Kidney (tissue), 14 donors: ENCODE data around the gene TBX1. TPM values are rescaled to one million over a fixed set of nuclear protein-coding genes. Genes with fewer than 3 reads are reported as not detected.

Source experiments
- DNase-seq, 5 donors: peaks; one replicate each; pipeline ENCODE4 v3.0.0-alpha.2; 2013 to 2020
- FAIRE-seq: peaks from 2 replicates; lab custom pipeline; 2012; peaks lifted over from hg19 to GRCh38; lab: Jason Lieb, UNC
- H3K27ac ChIP-seq, 2 donors: one replicate each; pipeline ENCODE4 v1.7.0; 2013; ENCODE audit warnings: low read depth in 2 of 2, low read length in 2 of 2, inconsistent platforms in 1 of 2
- H3K27me3 ChIP-seq: one replicate; pipeline ENCODE4 v1.7.1; 2013; ENCODE audit warnings: low read length, inconsistent platforms; ENCODE audit not compliant: control insufficient read depth, insufficient read depth
- H3K36me3 ChIP-seq, 3 donors: one replicate each; pipeline versions ENCODE4 v1.7.0 to v1.7.1; 2013; ENCODE audit warnings: low read length in 3 of 3, control low read depth in 1 of 3, inconsistent platforms in 1 of 3; ENCODE audit not compliant: insufficient read depth in 3 of 3, control insufficient read depth in 2 of 3
- H3K4me1 ChIP-seq, 3 donors: one replicate each; pipeline versions ENCODE4 v1.7.0 to v1.7.1; 2013; ENCODE audit warnings: low read length in 3 of 3, inconsistent platforms in 1 of 3, low read depth in 1 of 3; ENCODE audit not compliant: control insufficient read depth in 2 of 3, insufficient read depth in 2 of 3
- H3K4me3 ChIP-seq, 3 donors: one replicate each; pipeline versions ENCODE4 v1.7.0 to v1.8.1; 2013; ENCODE audit warnings: low read length in 3 of 3, control low read depth in 1 of 3, inconsistent platforms in 1 of 3
- H3K9ac ChIP-seq, 3 donors: one replicate each; pipeline versions ENCODE4 v1.7.0 to v1.7.1; 2013; ENCODE audit warnings: low read length in 3 of 3, control low read depth in 1 of 3, inconsistent platforms in 1 of 3
- H3K9me3 ChIP-seq, 3 donors: one replicate each; pipeline versions ENCODE4 v1.7.0 to v1.7.1; 2013; ENCODE audit warnings: low read length in 3 of 3, control low read depth in 1 of 3, inconsistent platforms in 1 of 3; ENCODE audit not compliant: control insufficient read depth in 2 of 3, insufficient read depth in 1 of 3
- intact Hi-C: fragments of 100-400 bp; cut with DNase I; formaldehyde crosslinking; loops from one replicate; pipeline ENCODE4 v1.11.1; 2022
- polyA plus RNA-seq: library from polyadenylated mRNA; stranded (reverse); fragments of 350-450 nt; fragmentation: Illumina TruSeq; extraction: RNeasy Lipid Tissue Mini Kit (QIAGEN cat#74804); gene quantifications from one replicate; pipeline ENCODE4 v1.2.3, GENCODE V29; 2014; ENCODE audit warnings: low read depth, low replicate concordance; ENCODE audit not compliant: insufficient read depth
- total RNA-seq: library from RNA; stranded (reverse); fragmentation: NEBNext Ultra II Directional; extraction: Animal tissue kit (Norgen Biotek cat#: 25700); gene quantifications from one replicate; pipeline ENCODE4 v1.2.1, GENCODE V29; 2021
- TF ChIP-seq, protein P1 (sequence below): IDR thresholded peaks from 3 replicates; pipeline ENCODE4 v1.5.1; 2012; ENCODE audit warnings: mild to moderate bottlenecking, moderate library complexity, borderline replicate concordance; ENCODE audit not compliant: insufficient read depth; ENCODE audit errors: extremely low read depth
- donor health status: control.
- donor health status: control.
- donor health status: control.
- donor health status: control.
- donor health status: control.
- donor health status: DM: yes; HTN: yes; CAD: no.
- donor health status: Normal renal cell carcinoma (clear cell type).

TBX1 gene
- total and polyA plus RNA-seq, 2 donors from 2014 or later: 0.45 to 5.5 TPM

DNA sequence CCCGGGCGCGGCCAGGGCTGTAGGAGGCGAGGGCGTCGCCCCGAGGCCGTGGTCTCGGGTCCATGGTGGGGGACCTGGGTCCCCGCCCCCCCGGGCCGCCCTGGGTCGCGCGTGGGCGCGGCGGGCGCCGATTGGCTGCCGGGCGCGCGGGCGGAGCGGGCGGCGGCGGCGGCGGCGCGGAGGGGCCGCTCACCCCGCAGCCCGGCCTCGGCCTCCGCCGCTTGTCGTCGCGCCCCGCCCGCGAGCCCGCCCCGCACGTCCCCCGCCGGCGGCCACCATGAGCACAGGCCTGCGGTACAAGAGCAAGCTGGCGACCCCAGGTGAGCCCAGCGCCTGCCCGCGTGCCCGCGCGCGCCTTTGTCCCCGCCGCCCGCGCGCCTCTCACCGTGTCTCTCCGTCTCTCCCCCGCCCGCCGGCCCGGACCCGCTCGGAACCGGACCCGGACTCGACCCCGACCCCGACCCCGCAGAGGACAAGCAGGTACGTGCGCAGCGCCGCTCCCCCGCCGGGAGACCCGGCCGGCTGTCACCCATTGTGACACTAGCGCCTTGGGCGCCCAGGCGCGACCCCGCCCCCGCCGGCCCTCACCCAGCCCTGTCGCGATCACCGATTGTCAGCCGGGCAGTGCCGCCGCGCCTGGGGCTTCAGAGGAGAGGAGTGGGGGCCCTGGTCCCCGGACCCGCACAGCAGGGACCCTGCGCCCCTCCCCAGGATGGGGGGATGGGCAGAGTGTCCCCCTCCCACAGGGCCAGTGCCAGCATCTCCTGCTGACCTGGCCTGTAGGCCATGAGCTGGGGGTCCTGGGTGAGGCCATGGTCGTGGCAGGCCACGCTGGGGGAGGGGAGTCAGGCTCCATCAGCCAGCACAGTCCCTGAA, 46.0 kb upstream of the TBX1 start, which contains the start of gene SEPTIN5:
Gene SEPTIN5 (plus strand): TSS at position 192 of the 876 bp plus-strand sequence. CDS start 86 bp downstream, at position 278.
- TF ChIP-seq, protein P1, sequence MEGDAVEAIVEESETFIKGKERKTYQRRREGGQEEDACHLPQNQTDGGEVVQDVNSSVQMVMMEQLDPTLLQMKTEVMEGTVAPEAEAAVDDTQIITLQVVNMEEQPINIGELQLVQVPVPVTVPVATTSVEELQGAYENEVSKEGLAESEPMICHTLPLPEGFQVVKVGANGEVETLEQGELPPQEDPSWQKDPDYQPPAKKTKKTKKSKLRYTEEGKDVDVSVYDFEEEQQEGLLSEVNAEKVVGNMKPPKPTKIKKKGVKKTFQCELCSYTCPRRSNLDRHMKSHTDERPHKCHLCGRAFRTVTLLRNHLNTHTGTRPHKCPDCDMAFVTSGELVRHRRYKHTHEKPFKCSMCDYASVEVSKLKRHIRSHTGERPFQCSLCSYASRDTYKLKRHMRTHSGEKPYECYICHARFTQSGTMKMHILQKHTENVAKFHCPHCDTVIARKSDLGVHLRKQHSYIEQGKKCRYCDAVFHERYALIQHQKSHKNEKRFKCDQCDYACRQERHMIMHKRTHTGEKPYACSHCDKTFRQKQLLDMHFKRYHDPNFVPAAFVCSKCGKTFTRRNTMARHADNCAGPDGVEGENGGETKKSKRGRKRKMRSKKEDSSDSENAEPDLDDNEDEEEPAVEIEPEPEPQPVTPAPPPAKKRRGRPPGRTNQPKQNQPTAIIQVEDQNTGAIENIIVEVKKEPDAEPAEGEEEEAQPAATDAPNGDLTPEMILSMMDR: no peak
- Histone ChIP-seq H3K9ac (no peak within 1 kb of the TSS), H3K27ac (no peak within 1 kb of the TSS), H3K4me1 (peaks cover 0 to 12% (median 0%) of the 10 kb centered on the region in 3 donors), H3K27me3 (peaks cover 2% of the 10 kb centered on the region), H3K4me3 (peak within 1 kb of the TSS in 2 of 3 donors; percentile 29 to 36), H3K9me3 (no peaks in the 10 kb centered on the region), H3K36me3 (no peaks in the 10 kb centered on the region)
- FAIRE-seq (no peak), DNase-seq (peak in 2 of 5 donors; percentile 32 to 78)
- intact Hi-C loops: no loop called here

DNA sequence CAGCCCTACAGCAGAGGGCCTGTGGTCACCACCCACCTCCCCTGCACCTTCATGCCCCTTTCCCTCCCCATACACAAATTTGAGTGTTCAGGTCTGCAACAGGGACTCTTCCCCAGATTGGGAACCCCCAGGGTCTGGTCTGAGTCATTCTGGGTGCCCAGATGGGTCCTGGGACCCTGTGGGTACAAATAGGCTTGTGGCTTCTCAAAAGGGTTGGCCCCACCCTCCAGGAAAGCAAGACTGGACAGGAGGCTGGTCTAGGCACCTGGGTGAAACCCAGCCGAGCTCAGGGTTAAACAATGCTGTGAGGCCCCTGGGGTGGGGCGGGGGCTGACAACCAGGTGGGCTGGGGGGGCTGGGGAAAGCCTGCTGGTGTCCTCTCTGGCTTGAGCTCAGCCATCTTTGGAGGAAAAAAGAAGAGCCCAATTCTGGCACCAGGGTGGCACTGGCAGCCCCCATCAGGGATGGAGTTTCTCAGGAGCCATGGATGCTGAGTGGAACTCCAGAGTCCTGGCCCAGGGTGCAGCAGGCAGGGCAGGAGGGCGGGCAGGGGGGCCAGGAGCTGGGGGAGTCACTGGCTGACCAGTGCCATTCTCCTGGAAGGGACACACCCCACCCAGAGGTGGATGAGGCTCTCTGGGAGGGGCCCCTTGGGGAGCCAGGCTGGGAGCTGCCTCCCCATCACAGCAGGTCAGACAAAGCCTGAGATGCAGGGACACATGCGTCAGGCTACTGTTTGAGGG, 45.2 kb upstream of the TBX1 start:
- DNase-seq (peak in 1 of 5 donors; percentile 59), FAIRE-seq (no peak)
- Histone ChIP-seq H3K4me3 (peak overlapping the region in 2 of 3 donors; percentile 25 to 36), H3K9ac (no peak overlapping the region), H3K27ac (no peak overlapping the region), H3K4me1 (peaks cover 0 to 12% (median 0%) of the 10 kb centered on the region in 3 donors), H3K9me3 (no peaks in the 10 kb centered on the region), H3K27me3 (peaks cover 2% of the 10 kb centered on the region), H3K36me3 (no peaks in the 10 kb centered on the region)
- TF ChIP-seq, protein P1: no peak
- intact Hi-C loops: no loop called here

DNA sequence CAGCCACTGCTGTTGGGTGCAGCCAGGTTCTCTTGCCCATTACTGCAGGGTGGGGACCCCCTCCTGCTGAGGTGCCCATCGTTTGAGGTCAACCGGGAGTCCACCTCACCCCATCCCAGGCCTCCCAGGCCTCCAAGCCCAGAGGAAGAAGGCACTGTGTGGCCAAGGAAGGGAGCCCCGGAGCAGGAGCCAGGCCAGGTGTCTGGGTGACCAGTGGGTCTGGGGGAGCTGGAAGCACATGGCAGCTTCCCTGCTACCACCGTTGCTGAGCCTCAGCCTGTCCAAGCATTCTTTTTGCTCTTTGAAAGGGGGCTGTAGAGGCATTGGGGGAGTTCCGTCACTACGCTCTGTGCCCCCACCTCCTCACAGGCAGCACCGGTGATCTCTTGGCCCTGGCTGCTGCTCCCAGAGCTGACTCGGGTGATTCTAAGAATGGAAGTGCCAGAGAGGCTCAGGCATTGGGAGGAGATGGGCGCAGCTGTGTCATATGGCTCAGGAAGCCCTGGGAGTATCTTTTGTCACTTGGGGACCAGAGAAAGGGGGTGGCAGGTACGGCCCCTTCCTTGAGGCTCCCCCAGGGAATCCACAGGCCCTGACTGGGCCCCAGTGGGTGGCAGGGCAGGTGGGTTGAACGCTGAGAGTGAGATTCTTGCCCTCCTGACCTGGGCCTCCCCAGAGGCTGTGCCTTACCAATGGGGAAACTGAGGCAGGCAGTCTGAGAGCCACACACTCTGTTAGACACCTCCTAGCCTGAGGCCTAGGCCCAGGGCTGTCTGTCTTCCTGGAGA, 44.3 kb upstream of the TBX1 start:
- DNase-seq: peak in 1 of 5 donors; percentile 56
- H3K9ac ChIP-seq: no peak overlapping the region
- H3K27me3 ChIP-seq: peaks cover 2% of the 10 kb centered on the region
- no peak for FAIRE-seq
- TF ChIP-seq, protein P1: no peak
- no peak overlapping the region for H3K27ac ChIP-seq
- H3K4me3 ChIP-seq: no peak overlapping the region
- H3K9me3 ChIP-seq: no peaks in the 10 kb centered on the region
- H3K4me1 ChIP-seq: peaks cover 0 to 12% (median 0%) of the 10 kb centered on the region in 3 donors
- intact Hi-C loops: no loop called here
- H3K36me3 ChIP-seq: no peaks in the 10 kb centered on the region
